Epithelial cell of esophagus (primary cell): ENCODE data around the gene TTYH1.
A peak's percentile ranks its signal among the peaks of the same experiment; 100 is the strongest.

Experiments used
- DNase-seq: peaks from one replicate; pipeline ENCODE4 v3.0.0; 2010; ENCODE audit warnings: low read depth
- H3K4me3 ChIP-seq: 2 replicates; pipeline ENCODE4 v1.5.1; 2011; ENCODE audit warnings: mild to moderate bottlenecking, low read length, control low read depth
- CTCF ChIP-seq: IDR thresholded peaks from 2 replicates; pipeline ENCODE4 v1.5.1; 2011; ENCODE audit warnings: low read depth, mild to moderate bottlenecking, low read length, control low read depth, inconsistent platforms; ENCODE audit not compliant: insufficient read depth; ENCODE audit errors: missing control alignments

Gene TTYH1

GRCh38 chr19:54389553-54389952 is 25.7 kb upstream of the TTYH1 start:
- H3K4me3 ChIP-seq: no peak overlapping the region
- DNase-seq: no peak
- no peak for TF ChIP-seq CTCF

- H3K4me3 ChIP-seq: no peak overlapping the region
- peak; percentile 74 for TF ChIP-seq CTCF
- peak; percentile 57 for DNase-seq
Measured at GRCh38 chr19:54390942-54391577, 24.2 kb upstream of the TTYH1 start.

- DNase-seq: no peak
- no peak overlapping the region for H3K4me3 ChIP-seq
- peak; percentile 17 for TF ChIP-seq CTCF
Measured at GRCh38 chr19:54391589-54392061, 23.6 kb upstream of the TTYH1 start.

GRCh38 chr19:54392105-54392504 is 23.2 kb upstream of the TTYH1 start:
- no peak for TF ChIP-seq CTCF
- DNase-seq: no peak
- no peak overlapping the region for H3K4me3 ChIP-seq

- DNase-seq: no peak
- TF ChIP-seq CTCF: no peak
- no peak overlapping the region for H3K4me3 ChIP-seq
Measured at GRCh38 chr19:54393381-54393780, 21.9 kb upstream of the TTYH1 start.

GRCh38 chr19:54395685-54396084 is 19.6 kb upstream of the TTYH1 start:
- H3K4me3 ChIP-seq: no peak overlapping the region
- no peak for TF ChIP-seq CTCF
- DNase-seq: no peak

GRCh38 chr19:54399189-54399588 is 16.1 kb upstream of the TTYH1 start:
- no peak for TF ChIP-seq CTCF
- H3K4me3 ChIP-seq: no peak overlapping the region
- DNase-seq: peak; percentile 59
